Stimulated activated CD8-positive, alpha-beta memory T cell treated with anti-CD3 and anti-CD28 coated beads, Interleukin-4, amount 100 ng/mL, for 1 hour (primary cell): ENCODE data around the gene MAPKAP1.

Experiments
- DNase-seq, 2 donors: peaks; one replicate each; pipeline ENCODE4 v3.0.0-alpha.2; 2020; ENCODE audit warnings: low read depth in 2 of 2, low spot score in 1 of 2

Gene MAPKAP1

DNA sequence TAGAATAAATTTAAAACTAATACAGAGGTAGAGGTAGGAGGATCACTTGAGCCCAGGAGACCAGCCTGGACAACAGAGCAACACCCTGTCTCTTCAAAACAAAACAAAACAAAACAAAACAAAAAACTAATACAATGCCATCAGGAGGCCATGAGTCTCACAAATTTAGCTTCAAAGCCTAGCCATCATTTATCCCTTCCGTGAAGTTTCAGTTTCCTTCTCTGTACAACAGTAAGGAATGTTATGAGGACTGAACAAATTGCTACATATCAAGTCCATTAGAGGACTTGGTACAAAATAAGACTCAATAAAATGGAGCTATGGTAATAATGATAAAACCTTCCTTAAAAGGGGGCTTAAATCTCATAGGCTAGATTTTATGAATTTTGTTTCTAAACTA lies 60.8 kb downstream of the MAPKAP1 start:
- DNase-seq, result no peak

DNA sequence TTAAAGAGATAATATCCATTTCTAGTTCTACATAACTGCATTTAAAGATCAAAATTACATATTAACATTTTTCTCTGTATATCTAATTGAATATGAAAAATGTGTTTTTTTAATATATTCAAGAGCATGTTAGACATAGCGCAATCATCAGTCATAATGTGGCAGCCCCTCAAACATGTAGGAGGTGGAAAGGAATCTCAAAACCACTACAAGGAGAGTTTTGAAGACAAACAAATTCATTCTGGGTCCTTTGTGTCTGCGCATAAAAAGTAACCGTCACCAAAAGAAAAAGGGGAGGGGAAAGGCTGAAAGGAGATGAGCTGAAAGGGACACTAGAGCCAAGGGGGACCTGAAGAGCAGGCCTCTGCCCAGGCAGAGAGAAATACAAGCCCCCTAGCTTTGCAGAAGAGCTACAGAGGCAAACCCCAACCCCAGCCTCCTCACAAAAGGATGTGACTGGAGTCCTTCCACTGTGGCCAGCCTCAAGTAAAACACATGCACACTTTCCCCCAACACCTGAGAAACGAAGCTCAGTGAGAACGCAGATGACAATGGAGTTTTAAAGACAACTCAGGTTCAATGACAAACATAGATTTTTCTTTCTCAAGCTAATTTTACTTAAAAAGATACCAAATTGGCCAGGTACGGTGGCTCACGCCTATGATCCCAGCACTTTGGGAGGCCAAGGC lies 62.0 kb downstream of the MAPKAP1 start:
- DNase-seq, result no peak

DNA sequence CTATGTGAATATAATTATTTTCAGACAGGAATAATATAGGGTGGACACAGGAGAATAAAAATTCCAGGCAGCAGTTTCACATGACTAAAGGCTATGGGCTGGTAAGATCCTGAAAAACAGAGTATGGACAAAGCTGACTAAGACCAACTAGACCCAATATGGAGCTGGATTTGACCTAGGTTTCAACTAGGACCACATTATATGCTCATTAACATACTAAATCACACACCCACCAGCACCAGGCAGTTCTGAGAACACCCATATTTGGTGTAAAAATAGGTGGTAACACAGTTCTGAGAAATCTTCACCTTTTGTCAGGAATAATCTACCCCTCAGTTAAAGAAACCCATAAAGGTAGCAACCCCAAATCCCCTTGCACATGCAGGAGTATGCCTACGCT lies 64.7 kb downstream of the MAPKAP1 start:
- no peak for DNase-seq

DNA sequence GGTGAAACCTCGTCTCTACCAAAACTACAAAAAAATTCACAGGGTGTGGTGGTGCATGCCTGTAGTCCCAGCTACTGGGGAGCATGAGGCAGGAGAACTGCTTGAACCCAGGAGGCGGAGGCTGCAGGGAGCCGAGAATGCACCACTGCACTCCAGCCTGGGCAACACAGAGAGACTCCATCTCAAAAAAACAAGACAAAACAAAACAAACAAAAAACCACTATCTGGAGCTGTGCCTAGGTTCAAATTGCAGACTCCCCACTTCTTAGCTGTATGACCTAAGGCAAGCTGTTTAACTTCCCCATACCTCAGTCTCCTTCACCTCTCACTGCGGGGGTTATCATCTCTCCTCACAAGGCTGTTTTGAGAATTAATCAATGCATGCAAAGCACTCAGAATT lies 68.0 kb downstream of the MAPKAP1 start:
- DNase-seq, result no peak

DNA sequence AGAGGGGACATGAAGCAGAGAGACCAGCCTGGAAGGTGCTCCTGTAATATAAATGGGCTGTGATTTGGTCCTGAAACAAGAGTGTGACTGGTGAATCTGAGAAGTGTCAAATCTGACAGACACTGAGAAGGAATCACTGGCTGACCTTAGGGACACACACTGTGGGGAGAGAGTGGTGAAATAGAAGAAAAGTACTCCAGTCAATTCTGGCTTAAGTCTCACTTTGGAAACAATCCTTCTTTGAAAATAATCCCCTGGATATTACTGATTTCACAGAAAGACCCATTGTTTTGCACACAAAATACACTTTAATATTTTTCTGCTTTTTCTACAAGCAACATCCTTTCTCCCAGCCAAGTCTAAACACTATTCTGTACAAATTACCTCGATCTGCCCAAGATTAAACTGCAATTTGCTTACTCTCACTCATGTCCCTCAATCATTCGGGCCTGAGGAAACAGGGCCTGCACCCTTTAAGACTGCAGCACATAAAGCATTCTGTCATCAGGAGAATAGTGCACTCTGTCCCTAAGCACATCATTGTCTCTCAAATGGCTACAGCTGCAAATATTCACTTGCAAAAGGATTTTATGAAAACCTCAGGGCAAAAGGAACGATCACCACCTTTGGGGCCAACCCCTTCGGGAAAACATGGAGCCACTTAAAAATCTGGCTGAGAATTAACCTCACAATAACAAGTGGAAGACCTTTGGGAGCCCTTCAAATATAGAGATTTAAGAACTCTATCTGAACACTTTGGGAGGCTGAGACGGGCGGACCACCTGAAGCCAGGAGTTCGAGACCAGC lies 68.6 kb downstream of the MAPKAP1 start:
- no peak for DNase-seq

DNA sequence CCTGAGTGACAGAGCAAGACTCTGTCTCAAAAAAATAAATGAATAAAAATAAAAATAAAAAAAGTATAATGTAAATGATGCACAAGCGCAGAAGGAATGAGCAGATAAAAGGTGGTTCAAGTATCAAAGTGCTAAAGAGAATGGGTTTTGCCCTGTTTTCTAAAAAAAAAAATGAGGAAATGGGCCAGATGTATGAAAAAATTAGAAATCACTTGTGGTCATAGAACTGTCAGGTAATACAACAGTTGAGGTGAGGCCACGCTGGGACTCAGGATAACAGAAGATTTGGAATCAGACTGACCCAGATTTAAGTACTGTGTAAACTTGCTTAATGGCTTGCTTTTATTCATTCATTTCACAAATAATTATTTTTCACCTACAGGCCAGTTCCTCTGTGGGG lies 69.8 kb downstream of the MAPKAP1 start:
- DNase-seq, result no peak

DNA sequence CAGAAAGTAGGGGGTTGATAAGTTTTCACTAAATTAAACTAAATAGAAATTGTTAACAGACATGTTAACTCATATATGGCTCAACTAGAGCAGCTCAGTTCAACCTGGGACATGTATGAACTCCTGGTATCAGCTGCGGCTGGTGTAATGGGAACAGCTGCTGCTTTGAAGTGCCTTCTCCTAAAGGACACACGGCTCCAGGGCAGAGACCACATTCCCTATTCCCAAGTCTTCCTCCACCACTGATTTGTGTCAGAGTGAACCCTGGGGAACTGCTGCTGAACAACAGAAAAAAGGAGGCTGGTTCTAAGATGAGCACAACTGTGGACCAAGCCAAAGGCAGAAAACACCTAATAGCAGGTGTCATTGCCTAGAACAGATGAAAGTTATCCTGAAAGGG lies 71.1 kb downstream of the MAPKAP1 start:
- DNase-seq, result no peak

DNA sequence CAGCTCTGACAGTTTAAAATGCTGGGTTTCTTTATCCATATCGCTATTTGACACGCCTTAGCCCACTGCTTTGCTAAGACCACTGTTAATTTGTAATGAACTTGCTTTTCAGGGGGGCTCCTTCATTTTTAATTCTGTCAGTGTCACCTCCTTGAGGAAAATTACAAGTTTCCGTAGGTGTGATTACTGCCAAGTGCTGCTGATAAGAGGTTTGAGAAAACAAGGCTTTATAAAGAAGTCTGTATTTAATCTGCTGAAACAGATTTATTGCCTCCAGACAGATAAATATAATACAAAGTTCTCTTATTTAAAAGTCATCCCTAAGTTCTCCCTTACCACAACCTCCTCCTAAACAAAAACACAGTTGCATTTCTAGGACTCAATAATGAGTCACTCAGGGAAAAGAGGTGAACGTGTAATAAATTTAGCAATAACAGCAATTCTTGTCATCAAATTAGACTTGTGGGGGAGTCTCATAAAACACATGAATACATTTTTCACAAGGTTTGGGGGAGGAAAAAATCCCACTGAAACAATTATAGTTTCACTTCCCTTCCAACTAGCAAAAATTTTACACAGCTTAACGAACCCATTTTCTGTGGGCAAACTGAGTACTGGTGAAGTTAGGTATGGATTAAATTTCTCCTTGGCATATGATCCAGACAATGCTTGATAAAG lies 72.8 kb downstream of the MAPKAP1 start:
- no peak for DNase-seq

DNA sequence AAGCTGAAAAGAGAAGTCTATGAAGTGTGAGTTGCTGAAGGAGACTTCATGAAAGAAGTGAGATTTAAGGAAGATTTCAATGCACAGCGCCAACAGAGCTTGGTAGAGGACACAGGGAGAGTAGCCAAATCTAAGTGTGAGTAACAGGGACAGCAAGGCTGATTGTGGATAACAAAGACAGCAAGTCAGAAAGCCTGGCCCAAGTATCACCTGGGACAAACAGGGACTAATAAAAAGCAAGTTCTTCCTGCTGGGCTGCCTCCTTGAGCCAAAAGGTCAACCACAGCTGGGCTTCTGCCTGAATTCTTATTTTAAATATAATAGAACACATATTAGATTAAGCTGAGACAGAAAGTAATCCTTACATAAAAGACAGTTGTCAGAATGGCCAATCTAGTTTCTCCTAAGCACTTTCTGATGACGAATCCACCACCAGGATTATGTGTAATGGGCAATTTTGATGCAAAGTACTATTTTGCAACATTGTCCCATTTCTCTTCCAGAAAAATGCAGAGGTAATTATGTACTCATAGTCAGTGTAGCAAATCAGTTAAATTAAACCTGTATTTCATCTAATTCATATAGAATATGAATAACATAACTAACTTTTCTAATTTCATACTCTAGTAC lies 73.8 kb downstream of the MAPKAP1 start:
- DNase-seq, result no peak

DNA sequence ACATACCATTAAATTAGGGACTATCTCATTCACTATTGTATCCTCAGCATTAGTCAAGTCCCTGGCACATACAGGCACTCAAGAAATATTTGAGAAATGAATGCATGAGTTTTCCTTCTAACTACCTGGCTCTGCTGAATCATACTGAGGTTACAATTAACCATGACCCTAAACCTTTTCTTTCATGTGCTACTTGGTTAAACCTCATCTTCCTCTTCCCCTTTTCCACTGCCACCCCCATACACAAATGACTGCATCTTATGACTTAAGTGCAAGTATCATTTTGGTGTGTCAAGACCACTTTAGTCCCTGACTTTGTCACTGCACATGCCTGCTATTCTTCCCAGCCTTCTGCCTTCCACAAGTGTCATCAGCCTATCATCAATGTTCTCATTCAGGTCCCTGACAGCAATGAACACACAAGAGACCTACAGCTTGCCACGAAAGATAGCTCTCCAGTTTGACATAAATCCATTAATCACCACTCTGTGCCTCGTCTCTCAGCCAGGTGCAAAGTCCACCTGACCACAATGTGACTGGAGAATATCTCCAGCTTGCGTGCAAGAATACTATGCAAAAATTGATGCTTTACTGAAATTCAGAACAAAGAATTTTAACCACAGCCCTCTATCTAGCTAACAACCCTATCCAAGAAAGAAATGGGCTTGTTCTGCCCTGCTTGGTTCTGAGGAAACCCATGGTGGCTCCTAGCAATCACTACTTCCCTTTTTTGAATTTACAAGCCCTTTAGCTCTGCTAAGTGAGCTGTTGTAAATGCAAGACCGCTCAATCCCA lies 74.5 kb downstream of the MAPKAP1 start:
- no peak for DNase-seq

DNA sequence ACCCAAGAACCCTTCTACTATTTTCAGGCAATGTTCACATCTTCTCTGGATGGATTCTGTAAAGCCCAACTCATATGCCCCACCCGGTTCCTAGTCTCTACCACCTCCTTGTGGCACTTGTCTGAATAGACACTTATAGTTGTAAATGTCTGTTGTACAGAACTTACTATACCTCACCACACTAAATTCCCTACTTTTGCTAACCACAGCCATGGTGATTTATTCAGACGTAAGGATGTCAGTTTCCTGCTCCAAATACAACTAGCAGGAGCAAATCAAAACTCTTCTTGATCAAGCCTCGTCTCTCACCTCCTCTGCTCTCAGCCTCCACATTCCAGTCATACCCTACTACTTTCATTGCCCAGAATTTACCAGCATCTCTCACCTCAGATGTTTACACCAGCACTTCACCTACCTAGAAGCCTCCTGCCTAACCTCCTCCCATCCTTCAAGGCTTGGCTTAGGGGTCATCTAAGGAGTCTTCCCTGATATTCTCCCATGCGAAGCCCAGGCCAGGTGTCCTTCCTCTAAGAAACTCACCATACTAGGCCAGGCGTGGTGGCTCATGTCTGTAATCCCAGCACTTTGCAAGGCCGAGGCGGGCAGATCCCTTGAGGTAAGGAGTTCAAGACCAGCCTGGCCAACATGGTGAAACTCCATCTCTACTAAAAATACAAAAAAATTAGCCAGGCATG lies 75.5 kb downstream of the MAPKAP1 start:
- no peak for DNase-seq

DNA sequence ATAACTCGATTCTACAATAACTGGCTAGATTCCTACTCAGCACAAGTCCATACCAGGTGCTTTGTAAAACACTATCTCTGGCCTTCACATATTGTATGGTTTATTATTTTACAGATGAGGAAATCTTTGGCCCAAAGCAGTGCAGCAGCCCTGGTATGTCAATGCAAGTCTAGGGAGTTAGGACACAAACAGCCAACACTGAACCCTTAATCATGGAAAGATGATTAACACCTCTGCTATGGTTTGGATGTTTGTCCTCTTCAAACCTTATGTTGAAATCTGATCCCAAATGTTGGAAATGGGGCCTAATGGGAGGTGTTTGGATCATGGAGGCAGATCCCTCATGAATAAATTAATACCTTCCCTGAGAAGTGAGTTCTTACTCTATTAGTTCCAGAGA lies 76.6 kb downstream of the MAPKAP1 start:
- no peak for DNase-seq

DNA sequence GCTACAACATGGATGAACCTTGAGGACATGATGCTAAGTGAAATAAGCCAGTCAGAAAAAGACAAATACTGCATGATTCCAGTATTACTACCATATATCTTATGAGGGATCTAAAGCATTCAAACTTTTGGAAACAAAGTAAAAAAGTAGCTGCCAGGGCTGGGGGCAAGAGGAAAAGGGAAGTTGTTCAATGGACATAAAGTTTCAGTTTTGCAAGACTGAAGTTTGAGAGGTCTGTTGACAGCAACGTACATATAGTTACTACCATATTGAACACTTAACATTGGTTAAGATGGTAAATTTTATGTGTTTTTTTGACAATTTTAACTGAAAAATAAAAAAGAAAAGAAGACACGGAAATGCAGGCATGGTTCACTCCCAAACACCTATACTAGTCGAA lies 77.6 kb downstream of the MAPKAP1 start:
- DNase-seq, result no peak

DNA sequence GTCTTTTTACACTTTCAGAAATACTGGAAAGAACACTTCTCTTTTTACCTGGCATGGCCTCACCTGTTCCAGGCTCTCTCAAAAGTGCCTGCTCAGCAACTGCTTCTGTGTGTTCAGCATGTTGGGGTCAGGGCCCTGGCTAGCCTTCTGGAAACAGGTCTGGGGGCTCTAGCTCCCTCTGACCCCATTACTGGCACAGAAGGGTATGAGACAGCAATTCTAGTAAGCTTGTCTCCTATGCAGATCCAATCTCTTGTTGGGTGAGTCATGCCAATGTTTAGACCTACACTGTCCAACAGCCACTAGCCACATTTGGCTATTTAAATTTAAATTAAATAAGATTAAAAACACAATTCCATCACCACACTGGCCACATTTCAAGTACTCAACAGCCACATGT lies 80.8 kb downstream of the MAPKAP1 start:
- DNase-seq, result no peak

DNA sequence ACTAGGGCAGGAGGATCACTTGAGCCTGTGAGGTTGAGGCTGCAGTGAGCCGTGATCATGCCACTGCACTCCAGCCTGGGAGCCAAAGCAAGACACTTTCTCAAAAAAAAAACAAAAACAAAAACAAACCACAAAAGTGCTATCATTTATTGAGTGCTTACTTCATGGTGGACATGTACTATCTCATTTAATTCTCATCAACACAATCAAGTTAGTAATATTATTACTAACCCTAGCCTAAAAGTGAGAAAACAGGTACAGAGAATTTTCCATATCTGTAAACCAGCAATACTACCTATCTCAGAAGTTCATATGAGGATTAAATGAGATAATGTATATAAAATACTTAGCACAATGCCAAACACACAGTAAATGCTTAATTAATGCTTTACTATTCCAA lies 85.8 kb downstream of the MAPKAP1 start:
- no peak for DNase-seq

DNA sequence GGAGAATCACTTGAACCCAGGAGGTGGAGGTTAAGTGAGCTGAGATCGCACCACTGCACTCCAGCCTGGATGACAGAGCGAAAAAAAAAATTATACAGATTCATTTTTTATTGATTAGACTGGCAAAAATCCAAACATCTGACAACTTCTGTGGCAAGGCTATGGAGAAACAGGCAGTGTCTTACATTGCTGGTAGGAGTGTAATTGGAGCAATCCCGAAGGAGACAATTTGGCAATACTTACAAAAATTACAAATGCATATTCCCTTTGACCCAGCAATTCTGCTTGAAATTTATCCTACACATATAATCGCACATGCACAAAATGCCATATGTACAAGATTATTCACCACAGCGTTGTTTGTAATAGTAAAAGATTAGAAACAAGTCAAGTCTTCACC lies 86.8 kb downstream of the MAPKAP1 start:
- DNase-seq, result no peak

DNA sequence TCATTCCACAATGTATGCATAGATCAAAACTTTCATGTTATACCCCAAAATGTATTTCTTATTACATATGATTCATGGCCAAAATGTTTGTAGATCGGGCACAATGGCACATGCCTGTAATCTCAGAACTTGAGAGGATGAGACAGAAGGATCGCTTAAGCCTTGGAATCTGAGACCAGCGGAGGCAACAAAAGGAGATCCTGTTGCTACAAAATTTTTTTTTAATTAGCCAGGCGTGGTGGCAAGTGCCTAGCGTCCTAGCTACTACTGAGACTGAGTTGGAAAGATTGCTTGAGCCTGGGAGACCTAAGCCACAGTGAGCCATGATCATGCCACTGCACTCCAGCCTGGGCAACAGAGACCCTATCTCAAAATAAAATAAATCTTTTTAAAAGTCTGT lies 89.9 kb downstream of the MAPKAP1 start:
- DNase-seq, result no peak

DNA sequence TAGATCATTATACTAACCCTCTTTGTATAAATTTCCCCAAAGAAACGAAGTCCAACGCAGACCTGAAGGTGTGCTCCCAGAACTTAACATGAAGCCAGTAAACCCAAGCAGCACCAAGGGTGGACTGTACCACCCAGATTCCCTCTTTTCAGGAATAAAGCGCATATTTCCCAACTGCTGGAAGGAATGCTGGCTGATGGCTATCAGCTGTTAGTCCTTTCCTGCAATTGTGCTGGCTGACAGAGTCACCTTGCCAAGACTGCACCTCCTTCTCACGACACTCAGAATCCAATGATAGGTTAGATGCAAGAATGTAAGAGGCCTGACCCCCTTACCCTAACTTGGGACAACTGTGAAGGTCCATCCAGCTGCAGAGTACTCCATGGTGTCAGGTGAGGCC lies 93.9 kb downstream of the MAPKAP1 start:
- DNase-seq, result no peak

DNA sequence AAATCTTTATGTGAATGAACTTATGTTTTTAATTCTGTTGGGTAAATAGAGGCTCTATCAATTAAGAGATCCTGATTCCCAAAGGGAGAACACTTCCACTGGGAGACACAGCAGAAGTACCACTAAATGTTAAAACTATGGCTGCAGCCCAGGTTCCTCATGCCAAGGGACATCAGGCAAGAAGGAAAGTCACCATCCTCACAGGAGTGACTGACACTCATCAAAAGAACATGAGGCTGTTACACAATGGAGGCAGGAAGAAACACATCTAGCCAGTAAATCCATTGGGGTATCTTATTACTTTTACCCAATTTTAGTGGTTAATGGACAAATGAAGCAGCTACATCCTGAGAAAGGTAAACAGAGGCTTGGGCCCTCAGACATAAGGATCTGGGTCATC lies 94.4 kb downstream of the MAPKAP1 start:
- DNase-seq, result no peak

DNA sequence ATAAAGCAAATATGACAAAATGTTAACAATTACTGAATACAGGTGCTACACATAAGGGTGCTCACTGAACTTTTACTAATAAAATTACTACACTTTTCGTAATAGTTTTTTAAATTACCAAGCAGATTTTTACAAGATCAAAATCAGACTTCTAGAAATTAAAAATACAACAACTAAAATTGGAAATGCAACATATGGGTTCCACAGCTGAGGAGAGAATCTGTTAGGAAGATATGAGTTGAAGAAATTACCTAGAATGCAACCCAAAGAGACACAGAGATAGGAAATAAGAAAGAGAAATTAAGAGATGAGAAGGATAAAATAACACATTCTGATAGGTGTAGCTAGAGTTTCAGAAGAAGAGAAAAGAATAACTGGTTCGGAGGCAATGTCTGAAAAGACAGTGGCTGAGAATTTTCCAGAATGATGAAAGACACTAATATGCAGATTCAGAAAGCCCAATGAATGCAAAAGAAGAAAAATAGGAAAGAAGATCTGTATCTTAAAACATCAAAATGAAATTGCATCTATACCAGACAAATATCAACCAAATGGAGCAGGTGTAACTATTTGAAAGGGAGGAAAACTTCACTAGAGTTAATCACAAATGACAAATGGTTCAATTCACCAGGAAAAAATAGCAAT lies 95.8 kb downstream of the MAPKAP1 start:
- DNase-seq, result no peak
